Central memory CD4-positive, alpha-beta T cell (primary cell): Measurements from ENCODE around the gene MAPT.
A peak's percentile ranks its signal among the peaks of the same experiment; 100 is the strongest.

Experiments
- DNase-seq: peaks from one replicate; pipeline ENCODE4 v3.0.0; 2022

The MAPT gene

GRCh38 chr17:46035112-46035818 lies 140.9 kb downstream of the MAPT start:
- no peak for DNase-seq

GRCh38 chr17:46036491-46036890 lies 142.1 kb downstream of the MAPT start:
- DNase-seq, result no peak

GRCh38 chr17:46037722-46038255 lies 143.4 kb downstream of the MAPT start:
- no peak for DNase-seq

DNA sequence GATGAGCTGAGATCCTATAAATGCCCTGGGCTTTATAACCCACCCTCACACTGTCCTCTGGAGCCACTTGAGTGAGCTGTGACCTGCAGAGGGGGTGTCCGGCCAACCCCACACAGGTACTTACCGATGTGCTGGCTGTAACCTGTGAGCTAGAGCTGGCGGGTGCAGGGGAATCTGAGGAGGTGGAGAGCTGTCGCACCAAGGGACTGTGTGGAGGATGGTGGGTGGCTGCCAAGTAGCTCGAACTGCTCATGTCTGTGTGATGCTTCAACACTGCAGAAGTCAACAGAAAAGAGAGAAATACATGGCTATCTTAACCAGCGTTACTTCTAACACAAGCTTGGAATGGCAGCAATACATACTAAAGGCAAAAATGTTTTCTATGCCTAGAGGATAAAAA lies 144.1 kb downstream of the MAPT start:
- DNase-seq, result no peak

DNA sequence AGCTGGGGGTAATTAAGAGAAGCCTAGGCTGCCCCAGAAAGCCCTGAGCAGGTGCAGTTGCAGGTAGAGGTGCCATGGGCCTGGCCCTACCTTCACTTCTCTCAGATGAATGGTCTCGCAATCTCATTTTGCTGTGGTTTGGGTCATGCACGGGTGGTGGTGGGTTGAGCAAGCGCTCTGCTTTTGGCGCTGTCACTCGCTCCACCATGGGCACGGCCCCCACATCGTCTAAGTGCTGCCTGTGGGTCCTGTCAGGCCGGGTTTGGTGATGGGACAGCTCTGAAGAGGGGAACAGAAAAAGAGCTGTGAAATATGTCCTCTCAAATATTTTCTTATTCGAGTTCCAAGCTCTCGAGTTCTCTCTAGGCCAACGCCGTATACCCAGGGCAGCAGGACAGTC lies 144.6 kb downstream of the MAPT start:
- no peak for DNase-seq

DNA sequence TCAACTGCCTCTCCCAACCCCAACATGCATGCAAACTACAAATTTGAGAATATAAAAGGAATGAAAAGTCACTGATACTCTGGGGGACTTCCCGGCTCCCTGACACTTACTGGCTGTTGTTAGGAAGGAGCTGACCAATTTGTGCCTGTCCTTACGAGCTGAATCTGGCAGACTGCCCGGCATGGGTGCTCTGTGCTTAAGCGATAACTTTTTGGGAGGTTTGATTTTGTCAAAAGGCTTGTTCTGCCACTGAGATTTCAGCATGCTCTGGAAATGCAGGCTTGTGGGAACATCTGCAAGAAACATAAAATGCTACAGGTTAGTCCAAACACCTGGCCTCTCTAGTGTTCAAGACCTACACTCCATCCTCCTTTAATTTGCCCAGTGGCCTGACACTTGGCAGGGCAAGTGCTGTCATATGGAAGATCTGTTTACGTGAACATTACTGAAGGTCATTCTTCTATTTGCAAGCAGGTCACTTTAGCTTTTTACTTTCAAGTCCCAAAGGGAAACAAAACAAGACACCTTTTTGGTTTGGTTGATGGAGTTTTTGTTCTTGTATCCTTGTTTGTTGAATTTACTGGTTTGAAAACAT lies 145.3 kb downstream of the MAPT start:
- DNase-seq, result no peak

DNA sequence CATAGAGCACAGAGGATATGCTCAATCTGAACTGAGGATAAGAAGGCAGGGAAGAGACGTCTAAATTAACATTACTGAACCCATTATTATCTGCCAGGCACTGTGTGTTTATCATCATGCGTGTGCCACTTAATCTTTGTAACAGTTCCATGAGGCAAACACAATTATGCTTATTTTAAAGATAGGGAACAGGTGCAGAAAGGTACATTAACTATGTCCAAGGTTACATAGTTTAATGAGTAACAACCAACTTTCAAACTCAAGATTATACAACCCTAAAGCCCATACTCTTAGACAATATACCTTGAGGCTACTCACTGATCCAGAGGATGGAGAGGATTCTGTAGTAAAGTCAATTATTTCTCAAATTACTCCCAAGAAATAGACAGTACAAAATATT lies 147.9 kb downstream of the MAPT start:
- no peak for DNase-seq

DNA sequence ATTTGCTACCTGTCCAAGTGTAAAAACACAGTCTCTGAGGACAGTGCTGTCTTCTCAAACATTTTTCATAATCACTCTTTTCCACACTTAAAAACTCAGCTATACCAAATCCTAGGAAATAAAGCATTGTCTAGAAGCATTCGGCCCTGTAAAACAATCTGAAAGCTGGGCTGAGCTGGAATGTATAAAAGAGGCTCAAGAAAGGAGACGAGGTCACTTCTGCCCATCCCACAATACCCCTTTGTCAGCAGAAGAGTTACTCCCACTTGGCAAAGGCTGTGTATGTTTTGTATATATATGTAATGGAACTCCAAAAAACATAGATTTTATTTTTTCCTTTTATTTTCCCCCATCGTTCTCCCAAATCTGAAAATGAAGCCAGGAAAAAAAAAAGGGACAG lies 148.6 kb downstream of the MAPT start:
- no peak for DNase-seq

DNA sequence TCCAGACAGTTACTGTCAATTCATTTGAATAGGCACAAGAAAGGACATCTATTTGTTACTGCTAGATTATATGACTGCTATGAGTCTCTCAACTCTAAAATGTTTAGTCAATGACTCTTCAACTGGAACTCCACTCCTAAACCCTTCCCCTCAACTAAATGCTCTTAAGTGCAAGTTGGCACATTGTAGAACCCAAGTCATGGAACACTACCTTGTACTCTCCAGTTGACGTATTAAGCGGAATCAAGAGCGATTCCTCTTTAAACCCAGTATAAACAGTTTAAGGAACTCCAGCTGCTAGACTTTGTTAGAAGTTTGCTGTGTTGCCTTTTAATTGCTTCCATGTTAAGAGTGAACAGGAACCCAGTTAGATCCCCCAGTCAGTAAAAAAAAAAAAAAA lies 149.3 kb downstream of the MAPT start:
- no peak for DNase-seq

GRCh38 chr17:46044286-46044928 lies 150.1 kb downstream of the MAPT start:
- DNase-seq, result peak; percentile 34

DNA sequence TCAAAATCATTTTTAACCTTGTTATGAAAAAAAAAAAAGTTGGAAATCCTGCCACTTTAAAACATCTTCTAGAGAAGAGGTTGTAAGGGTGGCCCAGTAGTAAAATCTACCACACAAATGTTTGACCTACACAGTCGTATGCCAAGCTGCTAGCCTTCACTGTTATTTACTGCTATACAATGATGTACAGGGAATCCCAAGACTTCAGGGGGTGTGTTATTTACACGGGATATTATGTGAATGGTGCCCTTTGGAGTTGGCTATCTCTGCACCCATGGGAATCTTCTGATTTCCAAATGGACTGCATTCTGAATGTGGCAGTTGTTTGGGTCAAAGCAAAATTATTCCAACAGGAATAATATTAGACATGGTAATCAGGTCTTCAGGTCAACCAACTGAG lies 150.6 kb downstream of the MAPT start:
- DNase-seq, result no peak

DNA sequence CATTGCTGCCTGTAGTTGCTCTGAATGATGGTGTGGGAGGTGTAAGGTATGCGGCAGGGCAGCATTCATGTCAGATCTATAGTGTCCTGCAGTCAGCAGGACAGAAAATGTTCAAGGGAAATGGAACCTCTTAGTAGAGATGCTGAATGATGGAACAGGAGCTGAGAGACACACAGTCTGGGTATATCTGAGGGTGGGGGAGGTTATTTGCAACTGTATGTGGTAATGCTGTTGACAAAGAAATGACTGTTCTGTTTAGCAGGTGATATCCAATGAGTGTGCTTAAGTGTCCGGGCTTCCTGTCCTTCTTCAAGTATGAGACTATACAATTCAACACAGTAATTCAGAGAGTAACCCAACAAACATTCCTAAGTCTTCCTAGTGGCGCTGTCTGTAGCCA lies 151.3 kb downstream of the MAPT start:
- no peak for DNase-seq

DNA sequence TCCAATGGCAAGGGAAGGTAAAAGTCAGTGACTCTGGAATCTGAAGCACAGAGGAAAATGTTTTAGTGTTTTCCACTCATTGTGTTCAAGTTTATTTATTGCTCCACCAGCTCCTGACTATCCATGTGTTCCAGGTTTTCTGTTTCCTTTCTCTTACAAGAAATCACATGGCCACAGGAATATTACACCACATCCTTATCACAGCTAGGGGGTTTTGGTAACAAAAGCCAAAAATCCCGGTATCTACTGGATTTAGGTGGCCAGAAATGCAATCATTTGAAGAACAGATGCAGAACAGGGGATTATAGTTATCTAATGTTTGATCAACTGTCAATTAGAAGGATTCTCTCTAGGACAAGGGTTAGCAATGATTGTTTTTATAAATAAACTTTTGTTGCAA lies 152.6 kb downstream of the MAPT start:
- no peak for DNase-seq

DNA sequence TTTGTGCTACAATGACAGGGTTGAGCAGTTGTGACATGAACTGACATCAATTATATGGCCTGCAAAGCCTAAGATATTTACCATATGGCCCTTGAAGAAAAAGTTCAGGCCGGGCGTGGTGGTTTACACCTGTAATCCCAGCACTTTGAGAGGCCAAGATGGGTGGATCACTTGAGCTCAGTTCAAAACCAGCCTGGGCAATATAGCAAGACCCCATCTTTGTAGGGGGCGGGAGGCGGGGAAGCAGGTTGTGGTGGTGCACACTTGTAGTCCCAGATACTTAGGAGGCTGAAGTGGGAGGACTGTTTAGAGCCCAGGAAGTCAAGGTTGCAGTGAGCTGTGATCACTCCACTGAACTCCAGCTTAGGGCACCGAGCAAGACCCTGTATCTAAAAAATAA lies 153.0 kb downstream of the MAPT start:
- DNase-seq, result no peak

DNA sequence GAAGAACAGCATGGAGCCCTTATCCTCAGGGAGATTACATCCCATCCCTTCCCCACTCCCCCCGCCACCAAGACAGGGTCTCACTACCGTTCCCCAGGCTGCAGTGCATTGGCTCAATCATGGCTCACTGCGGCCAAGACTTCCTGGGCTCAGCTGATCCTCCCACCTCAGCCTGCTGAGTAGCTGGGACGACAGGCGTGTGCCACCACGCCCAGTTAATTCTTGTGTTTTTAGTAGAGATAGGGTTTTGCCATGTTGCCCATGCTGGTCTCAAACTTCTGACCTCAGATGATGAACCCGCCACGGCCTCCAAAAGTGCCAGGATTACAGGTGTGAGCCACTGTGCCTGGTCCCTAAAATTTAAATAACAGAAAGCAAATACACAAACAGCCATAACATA lies 153.5 kb downstream of the MAPT start:
- no peak for DNase-seq

GRCh38 chr17:46049656-46050055 lies 155.3 kb downstream of the MAPT start:
- no peak for DNase-seq

- DNase-seq, result no peak
These were observed 159.7 kb downstream of the MAPT start for GRCh38 chr17:46053911-46054534.

DNA sequence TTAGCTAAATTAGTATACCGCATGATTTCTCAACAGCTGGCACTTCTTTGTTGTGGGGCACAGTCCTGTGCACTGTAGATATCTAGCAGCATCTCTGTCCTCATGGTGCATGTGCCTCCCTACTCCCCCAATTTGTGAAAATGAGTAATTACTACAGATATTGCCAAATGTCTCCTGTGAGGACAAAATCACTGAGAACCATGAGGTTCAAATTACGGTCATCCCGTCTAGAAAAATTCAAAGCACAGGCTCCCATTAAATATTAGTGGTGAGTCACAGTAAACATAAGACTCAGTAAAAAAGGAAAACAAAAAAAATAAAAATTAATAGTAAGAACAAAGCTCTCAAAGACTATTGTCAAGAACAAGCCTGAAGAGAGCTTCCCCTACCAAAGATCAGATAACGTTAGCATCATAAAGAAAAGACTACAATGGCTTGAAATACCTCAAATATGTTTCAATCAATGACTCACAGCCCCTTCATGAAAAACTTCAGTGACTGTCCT lies 162.5 kb downstream of the MAPT start:
- no peak for DNase-seq

- DNase-seq, result no peak
These were observed 163.0 kb downstream of the MAPT start for GRCh38 chr17:46057366-46057765.

- no peak for DNase-seq
These were observed 165.1 kb downstream of the MAPT start for GRCh38 chr17:46059486-46059885.

- DNase-seq, result no peak
These were observed 166.1 kb downstream of the MAPT start for GRCh38 chr17:46060461-46060860.

DNA sequence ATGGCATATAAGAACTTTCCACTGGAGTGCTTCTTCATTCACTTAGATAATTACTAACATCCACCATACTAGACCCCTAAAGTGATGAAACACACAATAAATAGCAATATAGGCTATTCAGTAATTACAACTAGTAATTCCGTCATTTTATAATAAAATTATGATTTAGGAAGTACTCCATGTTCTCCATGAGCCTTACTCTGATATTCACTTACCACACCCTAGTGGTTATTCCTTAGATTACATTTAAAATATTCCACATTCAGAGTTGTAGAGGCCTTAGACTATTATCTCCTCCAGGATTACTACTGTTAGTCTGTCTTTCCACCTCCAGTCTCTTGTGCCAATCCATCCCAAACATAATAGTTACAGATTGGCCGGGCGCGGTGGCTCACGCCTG lies 167.1 kb downstream of the MAPT start:
- DNase-seq, result no peak

DNA sequence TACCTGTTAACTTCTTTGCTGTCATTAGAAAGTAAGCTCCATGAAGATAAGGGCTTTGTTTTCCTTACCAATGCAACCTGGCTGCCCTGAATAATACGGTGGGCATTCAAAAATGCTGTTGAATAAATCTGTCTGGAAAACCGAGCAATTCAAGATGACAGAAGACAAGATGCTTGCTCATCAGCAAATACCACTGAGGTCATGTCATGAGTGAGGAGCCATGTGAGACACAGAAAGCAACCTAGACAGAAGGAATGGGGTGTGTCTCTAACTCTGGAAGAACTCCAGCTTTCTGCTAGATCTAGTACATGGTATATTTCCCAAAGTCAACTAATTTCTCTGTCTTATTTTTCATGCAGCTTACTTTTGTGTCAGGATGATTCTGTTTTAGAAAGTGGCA lies 168.9 kb downstream of the MAPT start:
- no peak for DNase-seq

- DNase-seq, result no peak
These were observed 170.1 kb downstream of the MAPT start for GRCh38 chr17:46064460-46064859.
